Measurements from ENCODE around the gene GPBAR1. TPM values are rescaled to one million over a fixed set of nuclear protein-coding genes. Genes with fewer than 3 reads are reported as not detected.

GPBAR1 gene
- total and polyA plus RNA-seq, 3 donors from 2014 or later: 1.5 to 3.4 (median 1.8) TPM

DNA sequence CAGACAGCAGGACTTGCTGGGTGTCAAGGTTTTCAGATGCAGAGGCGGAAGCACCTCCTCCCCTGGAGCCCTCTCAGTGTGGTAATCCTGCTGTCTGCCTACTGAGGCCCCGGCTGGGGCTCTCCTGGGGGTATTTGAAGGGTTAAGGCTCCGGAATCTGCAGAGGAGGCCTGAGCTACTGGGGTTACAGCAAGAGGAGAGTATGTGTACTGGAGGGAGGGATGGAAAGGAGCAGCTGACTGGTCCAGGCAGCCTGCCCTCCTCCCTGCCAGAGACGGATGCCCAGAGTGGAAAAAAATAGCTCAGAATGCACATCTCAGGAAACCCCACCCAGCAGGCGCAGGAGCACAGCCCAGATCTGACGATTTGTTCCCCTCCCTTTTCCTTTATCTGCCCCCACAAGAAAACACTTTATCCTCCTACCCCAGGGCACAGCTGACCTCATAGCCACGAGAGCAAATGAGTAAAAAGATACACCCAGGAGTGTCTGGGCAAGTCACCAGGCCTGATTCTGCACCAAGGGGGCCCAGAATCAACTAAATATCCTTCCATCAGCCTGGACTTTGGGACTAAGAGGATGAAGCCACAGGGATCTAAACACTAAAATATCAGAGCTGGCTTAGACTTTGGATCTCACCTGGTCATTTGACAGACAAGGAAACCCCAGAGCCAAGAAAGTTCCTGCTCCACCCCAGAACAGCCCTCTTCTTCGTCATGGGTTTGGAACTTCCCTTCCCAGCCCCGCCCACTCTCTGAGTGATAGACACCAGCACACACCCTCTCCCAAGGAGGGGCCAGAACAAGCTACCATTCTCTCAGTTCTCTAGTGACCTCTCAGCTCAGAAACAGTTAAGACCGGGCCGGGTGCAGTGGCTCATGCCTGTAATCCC is 26.0 kb downstream of the GPBAR1 start:
- intact Hi-C loops (cut with DNase I; ENCODE audit: low total_unique reads): no loop called here
- WGBS, 2 donors: 10 to 13% methylated on average over 5 to 11 of the region's 11 CpGs
- DNase-seq: peak; percentile 93
- Histone ChIP-seq H3K27ac (peak overlapping the region; percentile 87 to 90), H3K36me3 (ENCODE audit: low read depth, missing control alignments) (no peaks in the 10 kb centered on the region), H3K4me3 (peak overlapping the region; percentile 29 to 46), H3K27me3 (no peaks in the 10 kb centered on the region), H3K9me3 (no peaks in the 10 kb centered on the region), H3K4me1 (peaks cover 78% of the 10 kb centered on the region)
- no peak for TF ChIP-seq CTCF (IDR thresholded peaks at IDR 0.05)
- no peak for TF ChIP-seq POLR2A (IDR thresholded peaks at IDR 0.05)

DNA sequence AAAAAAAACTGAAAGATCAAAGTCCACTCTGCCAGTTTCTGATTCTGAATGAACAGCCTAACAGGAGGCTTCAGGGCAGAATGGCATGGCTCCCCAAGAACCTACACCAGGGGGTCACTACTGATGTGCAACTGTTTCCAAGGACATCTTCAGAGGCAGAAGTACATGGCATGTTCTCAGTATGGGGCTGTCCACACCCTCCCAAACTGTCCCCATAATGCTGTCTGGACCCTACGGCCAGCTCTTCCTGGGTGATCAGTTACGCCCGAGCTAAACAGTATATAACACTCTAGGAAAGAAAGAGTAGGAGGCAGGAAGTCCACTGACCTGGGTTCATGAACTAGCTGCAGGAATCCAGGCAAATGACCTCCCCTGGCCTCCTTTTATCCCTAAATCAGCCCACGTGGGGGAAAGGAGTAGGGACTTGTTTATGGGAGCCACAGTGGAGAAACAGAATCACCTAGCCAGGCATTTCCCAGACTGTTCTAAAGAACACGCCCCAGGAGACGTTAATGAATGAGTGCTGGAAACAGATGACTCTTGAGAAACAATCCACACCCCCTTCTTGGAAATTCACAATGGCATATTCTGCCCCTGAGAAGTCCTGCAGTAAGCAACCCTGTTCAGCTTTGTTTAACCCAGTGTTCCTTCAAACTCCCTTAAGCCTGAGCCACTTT is 29.0 kb downstream of the GPBAR1 start:
- 40 to 51% methylated on average over 6 of the region's 6 CpGs for WGBS, 2 donors
- H3K27ac ChIP-seq: peak overlapping the region in 1 of 2 donors; percentile 96
- no peaks in the 10 kb centered on the region for H3K36me3 ChIP-seq (ENCODE audit: low read depth, missing control alignments)
- H3K4me3 ChIP-seq: no peak overlapping the region
- TF ChIP-seq POLR2A (IDR thresholded peaks at IDR 0.05) (no peak), CTCF (IDR thresholded peaks at IDR 0.05) (no peak)
- H3K9me3 ChIP-seq: no peaks in the 10 kb centered on the region
- peaks cover 58% of the 10 kb centered on the region for H3K4me1 ChIP-seq
- intact Hi-C loops (cut with DNase I; ENCODE audit: low total_unique reads): loop anchor here (5.0 kb wide), 1 partner anchor 108 kb away; the partner anchor contains the start of gene CTDSP1
- peak; percentile 43 for DNase-seq
- H3K27me3 ChIP-seq: no peaks in the 10 kb centered on the region

DNA sequence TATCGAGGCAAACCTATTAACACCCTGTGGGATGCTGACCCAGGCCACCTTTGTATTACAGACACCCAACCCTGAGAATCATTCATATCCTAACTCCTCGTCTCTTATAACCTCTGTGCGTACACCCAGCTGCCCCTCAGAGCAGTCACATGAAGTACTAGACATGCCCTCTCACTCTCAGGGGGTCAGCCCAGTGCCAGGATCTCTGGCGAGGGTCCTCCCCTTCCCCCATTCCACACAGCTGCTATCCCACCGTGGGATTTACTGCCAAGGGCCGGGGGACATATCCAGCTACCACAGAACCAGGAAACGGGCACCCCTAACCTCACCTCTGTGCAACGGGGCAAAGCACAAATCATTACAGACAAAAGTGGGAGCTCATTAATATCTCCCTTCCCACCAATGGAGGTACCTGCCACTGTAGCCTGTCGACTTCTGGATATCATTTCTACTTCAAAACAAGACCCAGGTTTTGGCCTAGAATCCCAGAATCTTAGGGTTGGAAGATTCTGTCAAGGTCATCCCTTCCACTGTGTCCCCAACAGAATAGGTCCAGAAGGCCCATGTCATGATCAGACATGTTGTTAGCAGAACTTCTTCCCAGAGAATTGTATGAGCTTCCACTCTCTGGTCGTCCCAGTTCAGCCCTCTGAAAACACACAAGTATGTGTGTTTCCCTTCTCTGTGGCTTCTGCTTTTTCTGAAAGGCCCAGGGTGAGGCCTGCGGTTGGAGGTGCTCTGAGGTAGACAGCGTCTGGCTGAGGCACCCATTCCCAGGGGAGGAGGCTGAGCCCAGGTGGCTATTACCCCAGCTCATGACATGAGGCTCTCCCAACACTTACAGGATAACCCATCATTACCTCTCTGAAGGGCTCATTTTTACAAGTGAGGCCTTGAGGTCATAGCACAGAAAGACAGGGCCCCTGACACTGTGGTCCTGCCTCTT is 29.8 kb downstream of the GPBAR1 start:
- Histone ChIP-seq H3K36me3 (ENCODE audit: low read depth, missing control alignments) (no peaks in the 10 kb centered on the region), H3K27me3 (no peaks in the 10 kb centered on the region), H3K4me3 (peak overlapping the region in 1 of 2 donors; percentile 98), H3K9me3 (no peaks in the 10 kb centered on the region), H3K27ac (peak overlapping the region; percentile 88 to 96), H3K4me1 (peaks cover 55% of the 10 kb centered on the region)
- no peak for TF ChIP-seq CTCF (IDR thresholded peaks at IDR 0.05)
- no peak for TF ChIP-seq POLR2A (IDR thresholded peaks at IDR 0.05)
- no peak for DNase-seq
- intact Hi-C loops (cut with DNase I; ENCODE audit: low total_unique reads): loop anchor here (5.0 kb wide), 1 partner anchor 107 kb away; the partner anchor contains the start of gene CTDSP1
- WGBS, 2 donors: 52 to 54% methylated on average over 11 to 12 of the region's 12 CpGs

DNA sequence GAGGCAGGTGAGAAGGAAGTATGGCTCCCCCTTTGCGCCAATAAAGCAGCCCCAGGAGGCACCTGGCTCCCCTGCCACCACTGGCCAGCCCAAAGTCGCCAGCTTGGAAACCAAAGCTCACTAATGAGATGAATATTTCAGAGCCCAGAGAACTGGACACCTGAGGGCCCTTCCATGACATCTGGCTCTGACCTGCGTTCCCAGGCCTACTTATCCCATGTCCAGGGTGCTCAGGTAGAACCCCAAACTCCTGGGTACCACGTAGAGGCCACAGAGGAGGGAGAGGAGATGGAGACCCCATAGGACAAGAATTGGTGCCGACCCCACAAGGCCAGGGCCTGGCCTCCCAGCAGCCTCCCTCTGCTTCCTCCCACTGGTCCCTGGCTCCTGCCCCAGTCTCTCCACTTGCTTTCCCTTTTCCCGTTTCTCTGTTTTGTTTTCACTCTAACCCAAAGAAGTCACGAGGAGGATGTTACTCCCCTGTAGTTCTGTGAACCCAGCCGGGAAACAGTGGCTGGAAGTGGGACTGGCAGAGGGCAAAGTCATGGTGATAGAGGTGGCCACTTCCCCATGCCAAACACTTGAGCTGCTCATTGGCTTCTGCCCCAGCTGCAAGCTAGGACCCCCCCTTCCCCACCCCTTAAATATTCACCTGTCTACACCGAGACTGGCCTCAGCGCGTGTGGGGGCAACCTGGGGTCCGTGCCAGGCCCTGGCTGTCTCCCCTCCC is 30.7 kb downstream of the GPBAR1 start:
- no peak for DNase-seq
- Histone ChIP-seq H3K36me3 (ENCODE audit: low read depth, missing control alignments) (no peaks in the 10 kb centered on the region), H3K27me3 (no peaks in the 10 kb centered on the region), H3K4me1 (peaks cover 46% of the 10 kb centered on the region), H3K27ac (peak overlapping the region; percentile 88 to 96), H3K4me3 (peak overlapping the region; percentile 81 to 98), H3K9me3 (no peaks in the 10 kb centered on the region)
- WGBS, 2 donors: 25 to 27% methylated on average over 12 of the region's 12 CpGs
- TF ChIP-seq CTCF (IDR thresholded peaks at IDR 0.05) (no peak), POLR2A (IDR thresholded peaks at IDR 0.05) (no peak)
- intact Hi-C loops (cut with DNase I; ENCODE audit: low total_unique reads): loop anchor here (5.0 kb wide), 1 partner anchor 106 kb away; the partner anchor contains the start of gene CTDSP1

All from testis (tissue), 3 donors.